SU-DHL-6 (cell line): ENCODE results near the gene IL13RA1.

Experiments
- EZH2phosphoT487 ChIP-seq: fragments of 200-600 bp; sonication (generic), shearing (Covaris generic); conservative IDR thresholded peaks from 2 replicates; pipeline ENCODE4 v1.6.1; 2018; ENCODE audit warnings: mild to moderate bottlenecking, antibody characterized with exemption, low read length, moderate library complexity, mixed read lengths
- TF ChIP-seq, protein P1 (sequence below): fragments of 200-600 bp; sonication (generic); IDR thresholded peaks from one replicate; pipeline ENCODE4 v1.5.1; 2017; ENCODE audit warnings: antibody characterized with exemption, mild to moderate bottlenecking, low read length, moderate library complexity; ENCODE audit not compliant: insufficient read depth, poor library complexity, severe bottlenecking

GRCh38 chrX:118685393-118685792 lies 42.0 kb upstream of the IL13RA1 start:
- TF ChIP-seq, protein P1, sequence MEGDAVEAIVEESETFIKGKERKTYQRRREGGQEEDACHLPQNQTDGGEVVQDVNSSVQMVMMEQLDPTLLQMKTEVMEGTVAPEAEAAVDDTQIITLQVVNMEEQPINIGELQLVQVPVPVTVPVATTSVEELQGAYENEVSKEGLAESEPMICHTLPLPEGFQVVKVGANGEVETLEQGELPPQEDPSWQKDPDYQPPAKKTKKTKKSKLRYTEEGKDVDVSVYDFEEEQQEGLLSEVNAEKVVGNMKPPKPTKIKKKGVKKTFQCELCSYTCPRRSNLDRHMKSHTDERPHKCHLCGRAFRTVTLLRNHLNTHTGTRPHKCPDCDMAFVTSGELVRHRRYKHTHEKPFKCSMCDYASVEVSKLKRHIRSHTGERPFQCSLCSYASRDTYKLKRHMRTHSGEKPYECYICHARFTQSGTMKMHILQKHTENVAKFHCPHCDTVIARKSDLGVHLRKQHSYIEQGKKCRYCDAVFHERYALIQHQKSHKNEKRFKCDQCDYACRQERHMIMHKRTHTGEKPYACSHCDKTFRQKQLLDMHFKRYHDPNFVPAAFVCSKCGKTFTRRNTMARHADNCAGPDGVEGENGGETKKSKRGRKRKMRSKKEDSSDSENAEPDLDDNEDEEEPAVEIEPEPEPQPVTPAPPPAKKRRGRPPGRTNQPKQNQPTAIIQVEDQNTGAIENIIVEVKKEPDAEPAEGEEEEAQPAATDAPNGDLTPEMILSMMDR = no peak
- TF ChIP-seq EZH2phosphoT487 = no peak
